Ureter (tissue), 1 donor: ENCODE results near the gene RET. TPM values are rescaled to one million over a fixed set of nuclear protein-coding genes. Genes with fewer than 3 reads are reported as not detected.

Experiments
- DNase-seq: peaks from one replicate; pipeline ENCODE4 v3.0.0-alpha.2; 2020; ENCODE audit warnings: low spot score
- total RNA-seq: library from RNA; stranded (reverse); gene quantifications from one replicate; pipeline ENCODE4 v1.2.4, GENCODE V29; 2023
- donor health status: DM: yes; HTN: yes; CAD: no.

Gene RET
- total RNA-seq, 1 donor from 2014 or later, result 0.42 TPM

- no peak for DNase-seq
Measured at GRCh38 chr10:43106256-43107091, 29.6 kb downstream of the RET start.

GRCh38 chr10:43108951-43109350 is 32.1 kb downstream of the RET start:
- DNase-seq, result no peak

GRCh38 chr10:43109671-43110249 is 32.9 kb downstream of the RET start:
- DNase-seq, result no peak

GRCh38 chr10:43110338-43111071 is 33.6 kb downstream of the RET start:
- no peak for DNase-seq

- DNase-seq, result no peak
Measured at GRCh38 chr10:43111101-43111500, 34.2 kb downstream of the RET start.

- DNase-seq, result no peak
Measured at GRCh38 chr10:43111921-43112607, 35.2 kb downstream of the RET start.

GRCh38 chr10:43112608-43112961 is 35.7 kb downstream of the RET start:
- no peak for DNase-seq

- DNase-seq, result no peak
Measured at GRCh38 chr10:43113201-43114087, 36.6 kb downstream of the RET start.

- DNase-seq, result no peak
Measured at GRCh38 chr10:43114088-43114742, 37.3 kb downstream of the RET start.

- DNase-seq, result no peak
Measured at GRCh38 chr10:43114743-43115611, 38.1 kb downstream of the RET start.

- no peak for DNase-seq
Measured at GRCh38 chr10:43115881-43116595, 39.2 kb downstream of the RET start.

GRCh38 chr10:43116596-43116995 is 39.7 kb downstream of the RET start:
- DNase-seq, result no peak

- DNase-seq, result no peak
Measured at GRCh38 chr10:43117031-43117776, 40.3 kb downstream of the RET start.

- no peak for DNase-seq
Measured at GRCh38 chr10:43117777-43118583, 41.1 kb downstream of the RET start.

GRCh38 chr10:43118631-43119415 is 42.0 kb downstream of the RET start:
- DNase-seq, result no peak

- no peak for DNase-seq
Measured at GRCh38 chr10:43119416-43120115, 42.7 kb downstream of the RET start.
